Measurements from ENCODE around the gene TLR2.

GRCh38 chr4:153634738-153635353, 49.2 kb upstream of the TLR2 start:
- TF ChIP-seq, protein P1, sequence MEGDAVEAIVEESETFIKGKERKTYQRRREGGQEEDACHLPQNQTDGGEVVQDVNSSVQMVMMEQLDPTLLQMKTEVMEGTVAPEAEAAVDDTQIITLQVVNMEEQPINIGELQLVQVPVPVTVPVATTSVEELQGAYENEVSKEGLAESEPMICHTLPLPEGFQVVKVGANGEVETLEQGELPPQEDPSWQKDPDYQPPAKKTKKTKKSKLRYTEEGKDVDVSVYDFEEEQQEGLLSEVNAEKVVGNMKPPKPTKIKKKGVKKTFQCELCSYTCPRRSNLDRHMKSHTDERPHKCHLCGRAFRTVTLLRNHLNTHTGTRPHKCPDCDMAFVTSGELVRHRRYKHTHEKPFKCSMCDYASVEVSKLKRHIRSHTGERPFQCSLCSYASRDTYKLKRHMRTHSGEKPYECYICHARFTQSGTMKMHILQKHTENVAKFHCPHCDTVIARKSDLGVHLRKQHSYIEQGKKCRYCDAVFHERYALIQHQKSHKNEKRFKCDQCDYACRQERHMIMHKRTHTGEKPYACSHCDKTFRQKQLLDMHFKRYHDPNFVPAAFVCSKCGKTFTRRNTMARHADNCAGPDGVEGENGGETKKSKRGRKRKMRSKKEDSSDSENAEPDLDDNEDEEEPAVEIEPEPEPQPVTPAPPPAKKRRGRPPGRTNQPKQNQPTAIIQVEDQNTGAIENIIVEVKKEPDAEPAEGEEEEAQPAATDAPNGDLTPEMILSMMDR (IDR thresholded peaks at IDR 0.05), result peak; percentile 25 to 55 (median 46)
- TF ChIP-seq POLR2A (IDR thresholded peaks at IDR 0.05) (no peak), POLR2AphosphoS5 (IDR thresholded peaks at IDR 0.05) (no peak)

Measured in gastroesophageal sphincter (tissue), 3 donors.